ENCODE results near the gene GEMIN4. TPM values are rescaled to one million over a fixed set of nuclear protein-coding genes. Genes with fewer than 3 reads are reported as not detected.

The GEMIN4 gene
- total and polyA plus RNA-seq, 10 of the 15 experiments (the other 5 are each of a cell fraction or from before 2014, with no cell fraction given), result 2.4 to 55.6 (median 34.5) TPM

- Histone ChIP-seq H3K4me3 (no peak overlapping the region), H3K27me3 (replicated peaks in 1 of 2; ENCODE audit: control insufficient read depth in 2 of 2, insufficient read depth in 2 of 2, low read length in 1 of 2) (no peaks in the 10 kb centered on the region), H2AFZ (ENCODE audit: control insufficient read depth, low read depth, low read length) (no peak overlapping the region), H3K36me3 (ENCODE audit: control insufficient read depth in 2 of 2, insufficient read depth in 2 of 2, low read length in 1 of 2) (peaks cover 8 to 20% of the 10 kb centered on the region in 2 experiments), H3K4me2 (ENCODE audit: control insufficient read depth, insufficient read depth) (no peak overlapping the region), H3K4me1 (ENCODE audit: control insufficient read depth, insufficient read depth, low read length) (no peaks in the 10 kb centered on the region), H3K27ac (ENCODE audit: control insufficient read depth, insufficient read depth) (no peak overlapping the region), H3K79me2 (ENCODE audit: control insufficient read depth, insufficient read depth, low read length) (no peaks in the 10 kb centered on the region), H3K9me3 (replicated peaks; ENCODE audit: control insufficient read depth, insufficient read depth, low read length) (no peaks in the 10 kb centered on the region), H4K20me1 (ENCODE audit: control insufficient read depth, insufficient read depth) (no peaks in the 10 kb centered on the region), H3K9ac (ENCODE audit: control insufficient read depth, insufficient read depth, low read length) (no peak overlapping the region)
- WGBS (ENCODE audit: insufficient coverage, insufficient replicate concordance, low lambda C conversion rate, missing lambda C conversion rate), result 94% methylated on average over 2 of the region's 2 CpGs
- POLR2A ChIA-PET, result no interaction called here
- RAD21 ChIA-PET (ENCODE audit: unreplicated experiment), result interaction anchor here (9.9 kb wide), 1 partner anchor 284 kb away, joined by 104 read pairs; no protein-coding TSS in a partner anchor
- SMC1A ChIA-PET (ENCODE audit: uncharacterized antibody, unreplicated experiment), result interaction anchor here (0.8 to 0.9 kb wide), 2 partner anchors 10 to 284 kb away, joined by 3 to 4 read pairs; no protein-coding TSS in a partner anchor
- ATAC-seq, result no peak
- intact Hi-C loops (cut with micrococcal nuclease; ENCODE audit: unreplicated experiment), result no loop called here
- TF ChIP-seq E4F1 (IDR thresholded peaks at IDR 0.05; ENCODE audit: borderline replicate concordance, partially characterized antibody) (no peak), SMAD5 (IDR thresholded peaks at IDR 0.05; ENCODE audit: low read depth) (no peak), HDAC6 (IDR thresholded peaks at IDR 0.05; ENCODE audit: unreplicated experiment) (no peak), TCF7 (IDR thresholded peaks at IDR 0.05; ENCODE audit: borderline replicate concordance) (no peak), FOXK2 (IDR thresholded peaks at IDR 0.05) (no peak), RFX5 (IDR thresholded peaks at IDR 0.05; ENCODE audit: low read depth, low read length) (no peak), CHD4 (IDR thresholded peaks at IDR 0.05) (no peak)
- CTCF ChIA-PET, result interaction anchor here (0.6 to 1.8 kb wide), 4 partner anchors 8 to 284 kb away, joined by 3 to 10 read pairs (median 4); no protein-coding TSS in a partner anchor
- DNase-seq (ENCODE audit: low read depth, low spot score), result no peak
- FAIRE-seq, result no peak
- BruUV-seq (replicated peaks), result TSS peak; percentile 27
- in situ Hi-C loops (cut with MboI), result no loop called here
These were observed 55.7 kb downstream of the GEMIN4 start for GRCh38 chr17:696369-696768.

Other genes starting within 250 kb of the GEMIN4 start
- gene VPS53, start 37.4 kb downstream of the GEMIN4 start, total RNA-seq (2014; rRNA removed), result 12.0 and 12.2 TPM in 2 replicates
- gene VPS53, start 37.4 kb downstream of the GEMIN4 start, total RNA-seq (2014; rRNA removed; fragmentation: Illumina TruSeq; extraction: Trizol), result 10.2 and 11.2 TPM in 2 replicates
- 43.0 and 48.0 TPM in 2 replicates for gene VPS53, start 37.4 kb downstream of the GEMIN4 start, total RNA-seq (2021)
- 13.0 and 15.4 TPM in 2 replicates for gene VPS53, start 37.4 kb downstream of the GEMIN4 start, polyA plus RNA-seq (2011; rRNA removed)
- 13.9 and 15.5 TPM in 2 replicates for gene VPS53, start 37.4 kb downstream of the GEMIN4 start, polyA plus RNA-seq (2014; fragmentation: Illumina TruSeq; extraction: Trizol)
- gene VPS53, start 37.4 kb downstream of the GEMIN4 start, polyA plus RNA-seq (2014; fragmentation: Nextera tagmentation; extraction: Ambion mirVana), result 1 to 10 TPM; 1.9 to 2.0 TPM
- gene VPS53, start 37.4 kb downstream of the GEMIN4 start, polyA plus RNA-seq (2014; rRNA removed), result 13.5 and 16.1 TPM in 2 replicates
- 10 to 100 TPM; 15.8 to 16.8 TPM for gene VPS53, start 37.4 kb downstream of the GEMIN4 start, polyA plus RNA-seq (2016; fragmentation: Nextera tagmentation; extraction: Ambion mirVana)
- 14.6 and 18.8 TPM in 2 replicates for gene TLCD3A, start 19.7 kb downstream of the GEMIN4 start, total RNA-seq (2014; rRNA removed)
- 16.1 and 17.3 TPM in 2 replicates for gene TLCD3A, start 19.7 kb downstream of the GEMIN4 start, total RNA-seq (2014; rRNA removed; fragmentation: Illumina TruSeq; extraction: Trizol)
- gene TLCD3A, start 19.7 kb downstream of the GEMIN4 start, total RNA-seq (2021), result 23.6 and 27.9 TPM in 2 replicates
- gene TLCD3A, start 19.7 kb downstream of the GEMIN4 start, polyA plus RNA-seq (2011; rRNA removed), result 24.0 and 29.7 TPM in 2 replicates
- 21.8 and 24.0 TPM in 2 replicates for gene TLCD3A, start 19.7 kb downstream of the GEMIN4 start, polyA plus RNA-seq (2014; fragmentation: Illumina TruSeq; extraction: Trizol)
- gene TLCD3A, start 19.7 kb downstream of the GEMIN4 start, polyA plus RNA-seq (2014; fragmentation: Nextera tagmentation; extraction: Ambion mirVana), result 1 to 10 TPM; 2.9 to 6.2 TPM
- gene TLCD3A, start 19.7 kb downstream of the GEMIN4 start, polyA plus RNA-seq (2014; rRNA removed), result 20.4 and 25.9 TPM in 2 replicates
- 10 to 100 TPM; 14.3 to 16.8 TPM for gene TLCD3A, start 19.7 kb downstream of the GEMIN4 start, polyA plus RNA-seq (2016; fragmentation: Nextera tagmentation; extraction: Ambion mirVana)
- gene GLOD4, start 30.0 kb upstream of the GEMIN4 start, total RNA-seq (2014; rRNA removed), result 40.8 and 53.9 TPM in 2 replicates
- gene GLOD4, start 30.0 kb upstream of the GEMIN4 start, total RNA-seq (2014; rRNA removed; fragmentation: Illumina TruSeq; extraction: Trizol), result 59.9 and 65.3 TPM in 2 replicates
- gene GLOD4, start 30.0 kb upstream of the GEMIN4 start, total RNA-seq (2021), result 68.2 and 72.0 TPM in 2 replicates
- gene GLOD4, start 30.0 kb upstream of the GEMIN4 start, polyA plus RNA-seq (2011; rRNA removed), result 87.1 and 108 TPM in 2 replicates
- 67.4 and 72.0 TPM in 2 replicates for gene GLOD4, start 30.0 kb upstream of the GEMIN4 start, polyA plus RNA-seq (2014; fragmentation: Illumina TruSeq; extraction: Trizol)
- gene GLOD4, start 30.0 kb upstream of the GEMIN4 start, polyA plus RNA-seq (2014; fragmentation: Nextera tagmentation; extraction: Ambion mirVana), result 100 to 1,000 TPM in 1 of 2 experiments, 10 to 100 TPM in 1; 83.4 to 107 TPM
- 67.1 and 79.0 TPM in 2 replicates for gene GLOD4, start 30.0 kb upstream of the GEMIN4 start, polyA plus RNA-seq (2014; rRNA removed)
- gene GLOD4, start 30.0 kb upstream of the GEMIN4 start, polyA plus RNA-seq (2016; fragmentation: Nextera tagmentation; extraction: Ambion mirVana), result 10 to 100 TPM; 90.7 to 91.3 TPM
- 43.3 and 48.9 TPM in 2 replicates for gene MRM3, start 30.1 kb upstream of the GEMIN4 start, total RNA-seq (2014; rRNA removed)
- gene MRM3, start 30.1 kb upstream of the GEMIN4 start, total RNA-seq (2014; rRNA removed; fragmentation: Illumina TruSeq; extraction: Trizol), result 19.1 and 22.4 TPM in 2 replicates
- gene MRM3, start 30.1 kb upstream of the GEMIN4 start, total RNA-seq (2021), result 25.7 and 26.9 TPM in 2 replicates
- gene MRM3, start 30.1 kb upstream of the GEMIN4 start, polyA plus RNA-seq (2011; rRNA removed), result 30.3 and 34.2 TPM in 2 replicates
- gene MRM3, start 30.1 kb upstream of the GEMIN4 start, polyA plus RNA-seq (2014; fragmentation: Illumina TruSeq; extraction: Trizol), result 16.5 and 18.7 TPM in 2 replicates
- gene MRM3, start 30.1 kb upstream of the GEMIN4 start, polyA plus RNA-seq (2014; fragmentation: Nextera tagmentation; extraction: Ambion mirVana), result 1 to 10 TPM; 2.3 to 6.0 TPM
- 26.3 and 34.1 TPM in 2 replicates for gene MRM3, start 30.1 kb upstream of the GEMIN4 start, polyA plus RNA-seq (2014; rRNA removed)
- 10 to 100 TPM; 41.0 to 41.8 TPM for gene MRM3, start 30.1 kb upstream of the GEMIN4 start, polyA plus RNA-seq (2016; fragmentation: Nextera tagmentation; extraction: Ambion mirVana)
- gene NXN, start 227.5 kb upstream of the GEMIN4 start, total RNA-seq (2014; rRNA removed), result 0.54 and 0.68 TPM in 2 replicates
- 0.14 and 0.36 TPM in 2 replicates for gene NXN, start 227.5 kb upstream of the GEMIN4 start, total RNA-seq (2014; rRNA removed; fragmentation: Illumina TruSeq; extraction: Trizol)
- 0.29 and 0.36 TPM in 2 replicates for gene NXN, start 227.5 kb upstream of the GEMIN4 start, total RNA-seq (2021)
- gene NXN, start 227.5 kb upstream of the GEMIN4 start, polyA plus RNA-seq (2011; rRNA removed), result 0.46 and 1.2 TPM in 2 replicates
- 0.24 and 0.48 TPM in 2 replicates for gene NXN, start 227.5 kb upstream of the GEMIN4 start, polyA plus RNA-seq (2014; fragmentation: Illumina TruSeq; extraction: Trizol)
- gene NXN, start 227.5 kb upstream of the GEMIN4 start, polyA plus RNA-seq (2014; fragmentation: Nextera tagmentation; extraction: Ambion mirVana), result under 1 TPM; 0.04 to 0.10 TPM
- gene NXN, start 227.5 kb upstream of the GEMIN4 start, polyA plus RNA-seq (2014; rRNA removed), result 0.10 and 0.61 TPM in 2 replicates
- gene NXN, start 227.5 kb upstream of the GEMIN4 start, polyA plus RNA-seq (2016; fragmentation: Nextera tagmentation; extraction: Ambion mirVana), result under 1 TPM; 0.24 to 0.25 TPM
- gene TIMM22, start 244.9 kb upstream of the GEMIN4 start, total RNA-seq (2014; rRNA removed), result 11.3 and 11.7 TPM in 2 replicates
- 7.6 and 8.6 TPM in 2 replicates for gene TIMM22, start 244.9 kb upstream of the GEMIN4 start, total RNA-seq (2014; rRNA removed; fragmentation: Illumina TruSeq; extraction: Trizol)
- gene TIMM22, start 244.9 kb upstream of the GEMIN4 start, total RNA-seq (2021), result 10.8 and 12.0 TPM in 2 replicates
- gene TIMM22, start 244.9 kb upstream of the GEMIN4 start, polyA plus RNA-seq (2011; rRNA removed), result 5.9 and 7.1 TPM in 2 replicates
- 8.4 and 10.0 TPM in 2 replicates for gene TIMM22, start 244.9 kb upstream of the GEMIN4 start, polyA plus RNA-seq (2014; fragmentation: Illumina TruSeq; extraction: Trizol)
- gene TIMM22, start 244.9 kb upstream of the GEMIN4 start, polyA plus RNA-seq (2014; fragmentation: Nextera tagmentation; extraction: Ambion mirVana), result 1 to 10 TPM; 4.4 to 5.7 TPM
- gene TIMM22, start 244.9 kb upstream of the GEMIN4 start, polyA plus RNA-seq (2014; rRNA removed), result 11.1 and 11.9 TPM in 2 replicates
- gene TIMM22, start 244.9 kb upstream of the GEMIN4 start, polyA plus RNA-seq (2016; fragmentation: Nextera tagmentation; extraction: Ambion mirVana), result 10 to 100 TPM; 25.0 TPM